Activated gamma-delta T cell treated with anti-CD3 and anti-CD28 coated beads, Interleukin-2, amount 50 U/mL, for 16 hours (primary cell): ENCODE measurements around the gene ZNF790.
"Not testable (repeated sequence)": the region's sequence is repeated elsewhere in the genome, so short reads cannot be mapped to it uniquely, and the experiment has no call there.

Experiments
- DNase-seq: peaks from one replicate; pipeline ENCODE4 v3.0.0-alpha.2; 2020; ENCODE audit warnings: low read depth

Gene ZNF790

GRCh38 chr19:36837906-36838783 is at the start of gene ZNF790:
ZNF790 (minus strand) TSS chr19:36838387; CDS start chr19:36825619, 12,768 bp downstream.
- peak; percentile 67 for DNase-seq

DNA sequence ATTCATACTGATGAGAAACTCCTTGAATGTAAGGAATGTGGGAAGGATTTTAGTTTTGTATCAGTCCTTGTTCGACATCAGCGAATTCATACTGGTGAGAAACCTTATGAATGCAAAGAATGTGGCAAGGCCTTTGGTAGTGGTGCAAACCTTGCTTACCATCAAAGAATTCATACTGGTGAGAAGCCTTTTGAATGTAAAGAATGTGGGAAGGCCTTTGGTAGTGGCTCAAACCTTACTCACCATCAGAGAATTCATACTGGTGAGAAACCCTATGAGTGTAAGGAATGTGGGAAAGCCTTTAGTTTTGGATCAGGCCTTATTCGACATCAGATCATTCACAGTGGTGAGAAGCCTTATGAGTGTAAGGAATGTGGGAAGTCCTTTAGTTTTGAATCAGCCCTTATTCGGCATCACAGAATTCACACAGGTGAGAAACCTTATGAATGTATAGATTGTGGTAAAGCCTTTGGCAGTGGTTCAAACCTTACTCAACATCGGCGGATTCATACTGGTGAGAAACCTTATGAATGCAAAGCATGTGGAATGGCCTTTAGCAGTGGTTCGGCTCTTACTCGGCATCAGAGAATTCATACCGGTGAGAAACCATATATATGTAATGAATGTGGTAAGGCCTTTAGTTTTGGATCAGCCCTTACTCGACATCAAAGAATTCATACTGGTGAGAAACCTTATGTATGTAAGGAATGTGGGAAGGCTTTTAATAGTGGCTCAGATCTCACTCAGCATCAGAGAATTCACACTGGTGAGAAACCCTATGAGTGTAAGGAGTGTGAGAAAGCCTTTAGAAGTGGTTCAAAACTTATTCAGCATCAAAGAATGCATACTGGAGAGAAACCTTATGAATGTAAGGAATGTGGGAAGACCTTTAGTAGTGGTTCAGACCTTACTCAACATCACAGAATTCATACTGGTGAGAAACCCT is 39.1 kb upstream of the ZNF790 start:
- no peak for DNase-seq

GRCh38 chr19:36851898-36852297 is 13.7 kb upstream of the ZNF790 start:
- no peak for DNase-seq

- peak; percentile 77 for DNase-seq
Observed at GRCh38 chr19:36850559-36851442, 12.6 kb upstream of the ZNF790 start, which contains the start of gene ZNF345. ZNF345 (plus strand) TSS chr19:36850876; CDS start chr19:36876831, 25,955 bp downstream.

GRCh38 chr19:36849701-36850558 is 11.7 kb upstream of the ZNF790 start:
- DNase-seq, result peak; percentile 80

DNA sequence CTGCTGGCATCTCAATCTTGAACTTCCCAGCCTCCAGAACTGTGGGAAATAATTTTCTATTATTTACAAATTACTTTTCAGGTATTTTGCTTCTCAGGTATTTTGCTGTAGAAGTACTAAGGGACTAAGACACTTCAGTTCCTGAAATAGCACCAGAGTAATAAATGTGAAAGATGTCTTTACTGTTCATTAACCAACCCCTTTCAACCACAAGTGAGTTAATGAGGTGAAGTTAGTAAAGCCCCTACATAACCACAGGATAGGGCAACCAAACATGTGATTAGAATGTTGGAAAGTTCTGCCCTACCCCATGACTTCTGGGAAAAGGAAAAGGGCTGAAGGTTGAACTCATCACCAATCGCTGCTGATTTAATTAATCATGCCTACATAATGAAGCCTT is 9.8 kb upstream of the ZNF790 start:
- DNase-seq, result no peak

DNA sequence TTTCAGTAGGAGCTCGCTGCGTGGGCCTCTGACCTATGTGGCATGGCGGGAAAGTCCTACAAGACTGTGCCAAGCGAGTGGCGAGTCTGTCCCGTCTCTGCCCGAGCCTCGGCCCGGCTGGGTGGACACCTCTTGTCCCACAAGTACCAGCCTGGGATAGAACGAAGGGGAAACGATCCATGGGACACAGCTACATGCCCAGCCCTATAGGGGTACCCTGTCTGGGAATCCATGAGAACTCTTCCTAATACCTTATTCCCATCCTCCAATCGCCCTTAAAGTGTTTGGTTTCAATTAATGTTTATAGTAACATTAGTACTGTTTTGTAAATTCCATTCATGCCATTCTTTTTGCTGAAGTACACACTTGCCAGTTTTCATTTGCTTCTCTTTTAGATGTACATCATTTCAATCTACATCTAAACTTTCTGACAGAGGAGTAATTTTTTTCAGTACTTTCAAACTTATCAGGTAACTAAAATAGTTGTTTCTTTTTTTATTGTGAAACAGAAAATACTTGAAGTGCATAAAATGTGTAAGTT is 667 bp upstream of the ZNF790 start:
- no peak for DNase-seq

- DNase-seq, result no peak
Observed at GRCh38 chr19:36837176-36837905, 846 bp downstream of the ZNF790 start.

GRCh38 chr19:36833430-36833829 is 4.8 kb downstream of the ZNF790 start:
- DNase-seq, result no peak

DNA sequence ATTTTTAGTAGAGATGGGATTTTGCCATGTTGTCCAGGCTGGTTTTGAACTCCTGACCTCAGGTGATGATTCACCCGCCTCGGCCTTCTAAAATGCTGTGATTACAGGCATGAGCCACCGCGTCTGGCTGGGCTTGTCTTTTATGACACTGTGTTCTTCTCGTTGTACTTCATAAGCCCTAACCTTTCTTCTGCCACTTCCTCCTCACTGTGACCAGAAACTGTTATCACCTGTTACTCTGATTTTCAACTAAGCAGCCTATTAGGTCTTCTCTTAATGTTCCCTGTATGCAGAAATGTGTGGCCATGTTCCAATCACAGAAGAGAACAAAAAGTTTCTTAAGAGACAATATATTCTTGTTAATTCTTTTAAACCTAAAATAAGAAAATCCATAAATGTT is 16.4 kb downstream of the ZNF790 start:
- DNase-seq, result no peak

DNA sequence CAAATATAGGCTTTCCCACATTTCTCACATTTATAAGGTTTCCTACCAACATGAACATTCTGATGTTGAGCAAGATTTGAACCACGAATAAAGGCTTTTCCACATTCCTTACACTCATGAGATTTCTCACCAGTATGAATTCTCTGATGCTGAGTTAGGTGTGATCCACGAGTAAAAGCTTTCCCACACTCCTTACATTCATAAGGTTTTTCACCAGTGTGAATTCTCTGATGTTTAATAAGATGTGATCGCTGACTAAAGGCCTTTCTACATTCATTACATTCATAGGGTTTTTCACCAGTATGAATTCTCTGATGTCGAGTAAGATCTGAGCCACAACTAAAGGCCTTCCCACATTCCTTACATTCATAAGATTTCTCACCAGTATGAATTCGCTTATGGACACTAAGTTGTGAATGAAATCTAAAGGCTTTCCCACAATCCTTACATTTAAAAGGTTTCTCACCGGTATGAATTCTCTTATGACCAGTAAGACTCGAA is 19.0 kb downstream of the ZNF790 start:
- no peak for DNase-seq

DNA sequence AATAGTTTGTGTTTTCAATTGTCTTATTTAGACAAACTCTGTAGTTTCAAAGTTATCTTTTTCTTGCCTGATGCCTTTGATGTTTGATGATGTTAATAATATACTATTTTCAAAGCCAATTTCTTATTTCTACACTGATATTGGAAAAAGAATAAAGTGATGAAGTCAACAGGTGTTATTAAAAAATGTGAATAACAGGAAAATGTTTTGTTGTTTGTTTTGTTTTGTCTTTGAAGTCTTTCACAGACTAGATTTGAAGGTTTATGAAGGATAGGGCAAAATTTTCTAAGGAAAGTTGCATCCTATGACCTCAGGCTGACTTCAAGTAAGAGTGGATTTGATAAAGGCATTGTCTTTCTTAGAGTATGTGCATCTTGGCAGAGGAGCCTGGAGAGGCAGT is 31.2 kb downstream of the ZNF790 start:
- DNase-seq, result no peak

DNA sequence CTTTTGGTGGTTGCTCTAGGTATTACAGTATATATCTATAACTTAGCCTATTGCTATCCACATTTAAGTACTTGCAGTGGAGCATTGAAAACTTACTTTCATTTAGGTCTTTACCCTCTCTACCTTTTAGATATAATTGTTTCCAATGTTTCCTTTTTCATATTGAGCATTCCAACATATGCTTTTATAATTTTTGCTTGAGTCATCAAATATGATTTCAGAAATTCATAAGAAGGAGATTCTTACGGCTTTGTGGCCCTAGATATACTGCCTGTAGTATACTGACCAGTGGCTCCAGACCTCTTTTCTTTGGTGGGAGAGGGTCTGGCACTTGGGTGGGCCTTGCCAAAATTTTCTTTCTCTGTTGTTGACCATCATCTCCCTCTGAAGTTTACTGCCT is 32.8 kb downstream of the ZNF790 start:
- DNase-seq, result no peak

- DNase-seq, result no peak
Observed at GRCh38 chr19:36797786-36798108, 40.4 kb downstream of the ZNF790 start.

DNA sequence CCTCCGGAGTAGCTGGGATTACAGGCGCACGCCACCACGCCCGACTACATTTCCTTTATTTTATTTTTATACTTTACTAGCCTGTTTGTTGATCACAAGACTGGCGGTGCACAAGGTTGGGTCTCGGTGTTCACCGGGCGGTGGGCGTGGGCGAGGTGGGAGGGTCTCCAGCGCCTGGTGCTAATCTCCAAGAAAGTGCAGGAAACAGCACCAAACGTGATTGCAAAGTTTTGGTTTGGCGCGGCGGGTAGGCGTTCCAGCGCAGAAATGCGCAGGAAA is 41.5 kb downstream of the ZNF790 start:
- DNase-seq, result no peak

GRCh38 chr19:36791420-36792141 is 46.6 kb downstream of the ZNF790 start:
- not testable (repeated sequence) for DNase-seq

DNA sequence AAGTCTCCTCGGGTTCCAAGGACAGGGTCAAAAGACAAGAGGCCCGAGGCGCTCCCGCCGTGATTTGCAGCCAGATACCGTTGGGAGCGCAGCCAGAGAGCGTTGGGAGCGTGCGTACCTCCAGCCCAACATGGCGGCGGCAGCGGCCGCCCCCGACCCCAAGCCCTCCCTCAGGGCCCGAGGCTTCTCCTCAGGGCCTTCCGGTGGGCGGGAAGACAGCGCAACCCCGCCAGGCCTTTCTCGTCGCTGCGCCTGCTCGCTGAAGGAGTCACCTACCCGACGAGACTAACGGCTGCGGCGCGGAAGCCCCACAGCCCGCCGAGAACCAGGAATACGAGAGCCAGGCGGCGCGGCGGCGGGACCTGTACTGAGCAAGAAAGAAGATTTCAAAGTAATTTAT is 62.4 kb downstream of the ZNF790 start:
- no peak for DNase-seq

- DNase-seq, result no peak
Observed at GRCh38 chr19:36773223-36773579, 65.0 kb downstream of the ZNF790 start.
